B cell (primary cell): ENCODE results near the gene ANAPC7. TPM values are rescaled to one million over a fixed set of nuclear protein-coding genes. Genes with fewer than 3 reads are reported as not detected.

Experiments used
- ATAC-seq: fragments of 200-7000 bp; cut with Tn5 transposase; one replicate; pipeline ENCODE4 v1.10.0; 2021; ENCODE audit warnings: low read depth, mild to moderate bottlenecking, moderate number of reproducible peaks, moderate library complexity
- CTCF ChIA-PET: fragments of 350-600 bp; sonication (Branson Sonifier 250); formaldehyde crosslinking; loops from one replicate; lab custom pipeline; 2021; ENCODE audit warnings: antibody characterized with exemption, inconsistent platforms; lab: Charles Lee
- POLR2A ChIA-PET: fragments of 350-600 bp; sonication (Branson Sonifier 250); formaldehyde crosslinking; loops from one replicate; lab custom pipeline; 2021; ENCODE audit warnings: antibody characterized with exemption; lab: Charles Lee
- DNase-seq: peaks from one replicate; pipeline ENCODE4 v3.0.0; 2013
- H2AFZ ChIP-seq: 2 replicates; pipeline ENCODE4 v1.6.1; 2012; ENCODE audit warnings: mild to moderate bottlenecking, low read depth, low read length; ENCODE audit not compliant: insufficient read depth, poor library complexity, severe bottlenecking
- H3K27ac ChIP-seq, 2 donors: 1 replicate in 1 of 2; 2 replicates in 1 of 2; pipeline ENCODE4 v1.5.1; 2012 to 2013; ENCODE audit warnings: low read length in 2 of 2, mild to moderate bottlenecking in 2 of 2, moderate library complexity in 1 of 2
- H3K27me3 ChIP-seq, 4 experiments: fragments of 200-600 bp in 1 of 4; sonication (generic) in 1 of 4; replicated peaks in 1 of 4; 1 replicate in 2 of 4; 2 replicates in 2 of 4; pipeline versions ENCODE4 v1.6.1 to v1.7.0; 2013 to 2016; ENCODE audit warnings: low read length in 3 of 4, mild to moderate bottlenecking in 2 of 4, mixed read lengths in 1 of 4, moderate library complexity in 1 of 4; ENCODE audit not compliant: insufficient read depth in 4 of 4, control insufficient read depth in 3 of 4; ENCODE audit errors: control extremely low read depth in 1 of 4
- H3K36me3 ChIP-seq, 2 experiments: replicated peaks in 1 of 2; 1 replicate in 1 of 2; 2 replicates in 1 of 2; pipeline versions ENCODE4 v1.6.1 to v1.7.1; 2013; ENCODE audit warnings: low read length in 1 of 2; ENCODE audit not compliant: insufficient read depth in 2 of 2, control insufficient read depth in 1 of 2; ENCODE audit errors: control extremely low read depth in 1 of 2, extremely low read depth in 1 of 2
- H3K4me1 ChIP-seq, 2 donors: fragments of 200-600 bp in 1 of 2; sonication (generic) in 1 of 2; 1 replicate in 1 of 2; 2 replicates in 1 of 2; pipeline versions ENCODE4 v1.5.1 to v1.6.1; 2013 to 2017; ENCODE audit warnings: low read length in 2 of 2; ENCODE audit not compliant: control insufficient read depth in 2 of 2, insufficient read depth in 2 of 2
- H3K4me2 ChIP-seq: replicated peaks from 2 replicates; pipeline ENCODE3; 2012; ENCODE audit warnings: mild to moderate bottlenecking, low read depth, low read length; ENCODE audit not compliant: poor library complexity, severe bottlenecking
- H3K4me3 ChIP-seq, 5 experiments: fragments of 200-600 bp in 1 of 5; sonication (generic) in 1 of 5; 1 replicate in 3 of 5; 2 replicates in 2 of 5; pipeline versions ENCODE4 v1.5.1 to v1.7.0; 2011 to 2016; ENCODE audit warnings: low read length in 4 of 5, mild to moderate bottlenecking in 4 of 5, low read depth in 2 of 5, control low read depth in 1 of 5, moderate library complexity in 1 of 5; ENCODE audit not compliant: insufficient read depth in 1 of 5; ENCODE audit errors: control extremely low read depth in 1 of 5, extremely low read depth in 1 of 5
- H3K79me2 ChIP-seq: fragments of 200-600 bp; sonication (generic); one replicate; pipeline ENCODE4 v1.6.0; 2016; ENCODE audit warnings: low read length; ENCODE audit not compliant: control insufficient read depth, insufficient read depth
- H3K9ac ChIP-seq: fragments of 200-600 bp; sonication (generic); 2 replicates; pipeline ENCODE4 v1.6.1; 2017; ENCODE audit warnings: mild to moderate bottlenecking, low read length, moderate library complexity
- H3K9me3 ChIP-seq, 3 donors: one replicate each; pipeline versions ENCODE4 v1.6.1 to v1.7.1; 2013; ENCODE audit warnings: low read length in 2 of 3; ENCODE audit not compliant: control insufficient read depth in 2 of 3, insufficient read depth in 1 of 3; ENCODE audit errors: control extremely low read depth in 1 of 3
- H4K20me1 ChIP-seq: 2 replicates; pipeline ENCODE4 v1.6.0; 2012; ENCODE audit warnings: mild to moderate bottlenecking, low read length; ENCODE audit not compliant: insufficient read depth, control insufficient read depth, poor library complexity, severe bottlenecking
- H3K27ac Mint-ChIP-seq: one replicate; pipeline ENCODE4 v1.8.0; 2021; ENCODE audit warnings: mixed read lengths
- H3K27me3 Mint-ChIP-seq: one replicate; pipeline ENCODE4 v1.8.0; 2021; ENCODE audit warnings: mixed read lengths
- H3K4me1 Mint-ChIP-seq: one replicate; pipeline ENCODE4 v1.8.0; 2021; ENCODE audit warnings: mixed read lengths
- H3K4me3 Mint-ChIP-seq: one replicate; pipeline ENCODE4 v1.8.0; 2021; ENCODE audit warnings: mixed read lengths
- H3K9me3 Mint-ChIP-seq: one replicate; pipeline ENCODE4 v1.8.0; 2022; ENCODE audit warnings: mixed read lengths; ENCODE audit not compliant: insufficient read depth
- CTCF ChIP-seq: fragments of 200-600 bp; IDR thresholded peaks from one replicate; pipeline ENCODE4 v1.8.0; 2022; ENCODE audit warnings: antibody characterized with exemption, mild to moderate bottlenecking
- EZH2 ChIP-seq: IDR thresholded peaks from 2 replicates; pipeline ENCODE4 v1.6.1; 2012; ENCODE audit warnings: borderline replicate concordance, low read depth, mild to moderate bottlenecking, moderate library complexity, low read length; ENCODE audit not compliant: insufficient read depth, poor library complexity, severe bottlenecking
- WGBS: methylation state at CpG from one replicate; pipeline ENCODE4 v1.1.5; 2013; ENCODE audit warnings: missing lambda C conversion rate; ENCODE audit not compliant: insufficient coverage; 5-methylcytosine and 5-hydroxymethylcytosine counted together
- intact Hi-C: fragments of 100-400 bp; cut with micrococcal nuclease; formaldehyde crosslinking; loops from one replicate; pipeline ENCODE4 v1.10.0; 2022
- polyA plus RNA-seq: library from polyadenylated mRNA; depleted of rRNA; stranded (reverse); fragments of >200 nt; gene quantifications from 2 replicates; pipeline ENCODE4 v1.2.3, GENCODE V29; 2012
- total RNA-seq, 2 donors: library from RNA; stranded (reverse); fragments of 120-200 nt in 1 of 2; gene quantifications; 1 replicate in 1 of 2; 2 replicates in 1 of 2; pipeline versions ENCODE4 v1.2.3 to v1.2.4, GENCODE V29; 2013 to 2022

ANAPC7 gene
- total and polyA plus RNA-seq, 2 donors (not counting 1 experiment from before 2014, with no cell fraction given), result 56.9 to 68.4 TPM

GRCh38 chr12:110365489-110366320, 37.8 kb downstream of the ANAPC7 start:
- ChIA-PET CTCF (no interaction called here), POLR2A (interaction anchor here (0.6 kb wide), 1 partner anchor 248 kb away, joined by 8 read pairs; the partner anchor contains the start of gene TCTN1)
- TF ChIP-seq EZH2, result no peak
- no peak for TF ChIP-seq CTCF
- H3K9ac ChIP-seq, result no peak overlapping the region
- no peaks in the 10 kb centered on the region for H3K27me3 ChIP-seq
- Mint-ChIP-seq H3K4me3 (no peak overlapping the region), H3K27ac (no peak overlapping the region), H3K4me1 (peaks cover 24% of the 10 kb centered on the region), H3K9me3 (no peaks in the 10 kb centered on the region), H3K27me3 (no peaks in the 10 kb centered on the region)
- peaks cover 7 to 18% of the 10 kb centered on the region in 2 donors for H3K4me1 ChIP-seq
- H3K36me3 ChIP-seq, result no peaks in the 10 kb centered on the region
- H4K20me1 ChIP-seq, result no peaks in the 10 kb centered on the region
- intact Hi-C loops, result no loop called here
- no peak overlapping the region for H2AFZ ChIP-seq
- H3K79me2 ChIP-seq, result no peaks in the 10 kb centered on the region
- no peaks in the 10 kb centered on the region for H3K9me3 ChIP-seq
- 80% methylated on average over 6 of the region's 7 CpGs for WGBS
- no peak overlapping the region for H3K4me2 ChIP-seq
- no peak for DNase-seq
- no peak overlapping the region for H3K27ac ChIP-seq
- no peak overlapping the region for H3K4me3 ChIP-seq
- no peak for ATAC-seq

GRCh38 chr12:110361216-110361615, 42.3 kb downstream of the ANAPC7 start:
- Histone ChIP-seq H3K79me2 (no peaks in the 10 kb centered on the region), H3K4me2 (no peak overlapping the region), H4K20me1 (no peaks in the 10 kb centered on the region), H3K27ac (no peak overlapping the region), H2AFZ (no peak overlapping the region), H3K36me3 (no peaks in the 10 kb centered on the region), H3K9me3 (no peaks in the 10 kb centered on the region), H3K4me1 (no peaks in the 10 kb centered on the region), H3K9ac (no peak overlapping the region), H3K27me3 (no peaks in the 10 kb centered on the region), H3K4me3 (no peak overlapping the region)
- H3K9me3 Mint-ChIP-seq, result no peaks in the 10 kb centered on the region
- H3K4me3 Mint-ChIP-seq, result no peak overlapping the region
- no peak overlapping the region for H3K27ac Mint-ChIP-seq
- DNase-seq, result no peak
- H3K27me3 Mint-ChIP-seq, result no peaks in the 10 kb centered on the region
- H3K4me1 Mint-ChIP-seq, result no peaks in the 10 kb centered on the region
- no CpG with 5 or more reads among the region's 1 CpG for WGBS
- ChIA-PET CTCF (no interaction called here), POLR2A (no interaction called here)
- no peak for ATAC-seq
- TF ChIP-seq EZH2 (no peak), CTCF (no peak)
- intact Hi-C loops, result no loop called here
